Fibroblast of villous mesenchyme (primary cell): Measurements from ENCODE around the gene NECTIN4. TPM values are rescaled to one million over a fixed set of nuclear protein-coding genes. Genes with fewer than 3 reads are reported as not detected.

Source experiments
- DNase-seq: peaks from one replicate; pipeline ENCODE4 v3.0.0-alpha.2; 2010; ENCODE audit warnings: low read depth
- H3K4me3 ChIP-seq: 2 replicates; pipeline ENCODE4 v1.5.1; 2011; ENCODE audit warnings: low read depth, mild to moderate bottlenecking, low read length
- total RNA-seq: library from RNA; depleted of rRNA; stranded (reverse); fragments of >200 nt; gene quantifications from 2 replicates; pipeline ENCODE4 v1.2.3, GENCODE V29; 2012
- TF ChIP-seq, protein P1 (sequence below): IDR thresholded peaks from 2 replicates; pipeline ENCODE4 v1.5.1; 2012; ENCODE audit warnings: low read depth, mild to moderate bottlenecking, low read length; ENCODE audit not compliant: insufficient read depth

Gene NECTIN4
- total RNA-seq, 1 donor = 2.6 TPM

DNA sequence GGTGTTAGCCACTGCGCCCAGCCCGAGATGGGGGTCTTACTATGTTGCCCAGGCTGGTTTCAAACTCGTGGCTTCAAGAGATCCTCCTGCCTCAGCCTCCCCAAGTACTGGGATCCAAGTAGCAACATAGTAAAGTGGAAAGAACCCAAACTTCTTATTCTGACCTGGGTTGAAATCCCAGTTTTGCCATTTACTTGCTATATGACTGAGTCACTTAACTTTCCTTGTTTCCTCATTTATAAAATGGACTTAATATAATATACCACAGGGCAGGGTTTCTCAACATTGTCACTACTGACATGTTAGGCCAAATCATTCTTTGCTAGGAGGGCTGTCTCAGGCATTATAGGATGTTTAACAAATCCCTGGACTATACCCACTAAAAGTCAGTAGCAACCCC lies 21.8 kb upstream of the NECTIN4 start:
- no peak for DNase-seq
- no peak overlapping the region for H3K4me3 ChIP-seq
- TF ChIP-seq, protein P1, sequence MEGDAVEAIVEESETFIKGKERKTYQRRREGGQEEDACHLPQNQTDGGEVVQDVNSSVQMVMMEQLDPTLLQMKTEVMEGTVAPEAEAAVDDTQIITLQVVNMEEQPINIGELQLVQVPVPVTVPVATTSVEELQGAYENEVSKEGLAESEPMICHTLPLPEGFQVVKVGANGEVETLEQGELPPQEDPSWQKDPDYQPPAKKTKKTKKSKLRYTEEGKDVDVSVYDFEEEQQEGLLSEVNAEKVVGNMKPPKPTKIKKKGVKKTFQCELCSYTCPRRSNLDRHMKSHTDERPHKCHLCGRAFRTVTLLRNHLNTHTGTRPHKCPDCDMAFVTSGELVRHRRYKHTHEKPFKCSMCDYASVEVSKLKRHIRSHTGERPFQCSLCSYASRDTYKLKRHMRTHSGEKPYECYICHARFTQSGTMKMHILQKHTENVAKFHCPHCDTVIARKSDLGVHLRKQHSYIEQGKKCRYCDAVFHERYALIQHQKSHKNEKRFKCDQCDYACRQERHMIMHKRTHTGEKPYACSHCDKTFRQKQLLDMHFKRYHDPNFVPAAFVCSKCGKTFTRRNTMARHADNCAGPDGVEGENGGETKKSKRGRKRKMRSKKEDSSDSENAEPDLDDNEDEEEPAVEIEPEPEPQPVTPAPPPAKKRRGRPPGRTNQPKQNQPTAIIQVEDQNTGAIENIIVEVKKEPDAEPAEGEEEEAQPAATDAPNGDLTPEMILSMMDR = no peak

DNA sequence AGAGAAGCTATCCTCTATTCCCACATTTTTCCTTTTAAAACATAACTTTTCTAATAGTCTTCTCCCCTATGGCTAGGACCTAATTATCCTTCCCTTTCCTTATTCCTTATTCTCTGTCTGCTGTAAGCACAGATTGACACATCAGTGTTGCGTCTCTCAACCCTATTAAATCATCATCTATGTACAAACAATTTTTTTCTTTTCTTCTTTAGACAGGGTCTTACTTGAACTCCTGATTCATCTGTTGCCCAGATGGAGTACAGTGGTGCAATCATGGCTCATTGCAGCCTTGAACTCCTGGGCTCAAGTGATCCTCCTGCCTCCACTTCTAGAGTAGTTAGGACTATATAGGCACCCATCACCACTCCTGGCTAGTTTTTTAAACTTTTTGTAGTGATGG lies 17.1 kb upstream of the NECTIN4 start:
- DNase-seq = no peak
- TF ChIP-seq, protein P1 = no peak
- H3K4me3 ChIP-seq = no peak overlapping the region

DNA sequence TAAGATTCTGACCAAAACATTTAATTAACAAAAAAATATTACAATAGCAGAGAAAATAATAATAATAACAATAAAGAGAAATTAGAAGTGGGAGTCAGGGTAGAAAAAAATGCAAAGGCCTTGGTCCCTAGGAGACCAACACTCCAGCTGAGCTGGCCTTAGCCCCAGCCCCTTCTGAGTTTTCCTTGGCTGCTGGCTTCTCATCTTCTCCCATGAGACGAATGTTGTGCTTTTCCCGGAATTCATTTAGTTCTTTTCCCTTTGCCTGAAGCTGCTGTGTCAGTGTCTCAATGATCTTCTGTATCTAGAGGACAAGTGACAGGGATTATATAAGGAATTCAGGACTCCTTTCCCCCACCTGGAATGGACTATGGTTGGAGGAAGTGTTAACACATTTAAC lies 11.2 kb upstream of the NECTIN4 start:
- no peak for DNase-seq
- no peak overlapping the region for H3K4me3 ChIP-seq
- TF ChIP-seq, protein P1 = no peak

DNA sequence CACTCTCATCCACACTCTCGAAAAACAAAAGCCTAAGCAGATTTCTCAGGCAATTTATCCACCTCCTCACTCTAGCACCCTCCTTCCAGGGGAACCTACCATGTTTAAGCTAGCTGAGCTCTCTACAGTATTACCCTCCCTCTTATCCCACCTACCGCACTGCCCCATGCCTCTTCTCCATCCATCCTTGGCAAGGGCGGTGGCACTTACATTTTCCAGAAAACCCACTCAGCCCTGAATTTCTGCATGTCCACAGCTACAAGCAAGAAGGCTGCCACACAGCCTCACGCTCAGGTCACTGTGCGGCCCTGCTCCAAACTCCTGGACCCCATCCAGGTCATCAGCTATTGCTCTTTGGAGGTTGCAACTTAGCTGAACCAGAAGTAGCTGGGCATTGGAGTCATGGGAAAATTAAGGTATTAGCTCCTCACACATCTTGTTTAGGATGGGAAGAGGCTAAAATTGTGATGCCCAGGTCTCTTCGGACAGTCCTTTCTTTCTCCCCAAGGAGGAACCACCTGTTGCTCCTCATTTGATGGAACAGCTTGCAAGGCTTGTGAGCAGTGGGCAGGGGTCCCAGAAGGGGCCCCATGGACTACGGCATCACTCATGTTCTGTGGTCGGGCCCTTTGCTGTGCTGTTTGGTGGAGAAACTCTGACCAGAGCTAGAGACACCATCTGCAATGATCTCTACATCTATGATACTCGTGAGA lies 9.9 kb upstream of the NECTIN4 start:
- DNase-seq = no peak
- TF ChIP-seq, protein P1 = no peak
- H3K4me3 ChIP-seq = no peak overlapping the region

DNA sequence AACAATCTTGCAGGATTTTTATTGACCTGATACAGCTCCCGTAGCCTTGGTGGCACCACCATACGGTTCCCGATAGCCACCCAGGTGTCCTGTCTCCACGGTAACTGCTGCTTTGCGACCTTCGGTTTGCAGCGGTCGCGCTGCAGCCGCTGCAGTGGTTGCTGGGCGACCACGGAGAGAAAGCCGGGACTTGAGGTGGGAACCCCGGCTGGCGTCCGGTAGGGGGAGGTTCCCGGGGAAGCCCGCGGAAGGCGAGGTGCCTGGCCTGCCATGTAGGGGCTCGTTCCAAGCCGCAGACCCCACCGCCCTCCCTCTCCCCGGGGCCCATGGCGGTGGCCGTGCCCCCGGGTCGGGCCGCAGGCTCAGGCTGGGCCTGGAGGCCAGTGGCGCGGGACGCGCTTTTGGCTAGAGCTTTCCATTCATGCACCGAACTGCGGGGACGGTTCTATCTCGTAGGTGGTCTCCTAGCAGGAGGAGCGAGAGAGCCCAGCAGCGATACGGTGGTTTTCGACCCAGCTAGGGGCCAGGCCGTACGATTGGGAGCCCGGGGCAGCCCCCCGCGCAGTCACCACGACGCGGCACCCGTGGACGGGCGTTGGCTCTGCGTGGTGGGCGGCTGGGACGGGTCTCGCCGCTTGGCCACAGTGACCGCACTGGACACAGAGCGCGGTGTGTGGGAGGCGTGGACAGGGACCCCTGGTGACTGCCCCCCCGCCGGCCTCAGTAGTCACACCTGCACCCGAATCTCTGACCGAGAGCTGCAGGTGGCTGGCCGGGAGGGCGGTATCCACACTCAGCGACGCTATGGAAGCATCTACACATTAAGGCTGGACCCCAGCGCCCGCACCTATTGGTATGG lies 9.1 kb upstream of the NECTIN4 start, which contains the start of gene KLHDC9:
Gene KLHDC9, plus strand, starts transcription at position 152 of the 859 bp plus-strand sequence. Its CDS starts 175 bp downstream, at position 327.
- TF ChIP-seq, protein P1 = peak; percentile 5
- H3K4me3 ChIP-seq = peak within 1 kb of the TSS; percentile 70
- peak; percentile 79 for DNase-seq

DNA sequence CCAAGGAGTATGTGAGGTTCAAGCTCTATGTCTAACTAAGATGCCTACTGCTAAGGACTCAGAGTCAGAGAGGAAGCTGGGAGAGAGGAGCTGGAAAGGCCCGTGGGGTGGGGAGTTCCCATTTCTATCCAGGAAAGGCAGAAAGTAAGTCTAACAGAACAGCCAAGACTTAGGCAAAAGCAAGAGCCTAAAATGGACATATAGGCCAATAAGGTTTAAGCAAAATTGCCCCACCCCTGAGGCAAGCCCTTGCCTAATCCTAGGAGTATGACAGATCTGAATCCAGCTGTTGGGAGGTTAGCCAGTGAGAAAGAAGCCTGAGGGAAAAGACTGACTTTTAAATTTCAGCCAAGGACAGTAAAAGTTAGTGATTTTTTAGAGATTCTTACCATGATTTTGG lies 7.2 kb upstream of the NECTIN4 start:
- no peak overlapping the region for H3K4me3 ChIP-seq
- DNase-seq = peak; percentile 87
- TF ChIP-seq, protein P1 = no peak
